Measurements from ENCODE around the gene RAB27B.

The RAB27B gene

DNA sequence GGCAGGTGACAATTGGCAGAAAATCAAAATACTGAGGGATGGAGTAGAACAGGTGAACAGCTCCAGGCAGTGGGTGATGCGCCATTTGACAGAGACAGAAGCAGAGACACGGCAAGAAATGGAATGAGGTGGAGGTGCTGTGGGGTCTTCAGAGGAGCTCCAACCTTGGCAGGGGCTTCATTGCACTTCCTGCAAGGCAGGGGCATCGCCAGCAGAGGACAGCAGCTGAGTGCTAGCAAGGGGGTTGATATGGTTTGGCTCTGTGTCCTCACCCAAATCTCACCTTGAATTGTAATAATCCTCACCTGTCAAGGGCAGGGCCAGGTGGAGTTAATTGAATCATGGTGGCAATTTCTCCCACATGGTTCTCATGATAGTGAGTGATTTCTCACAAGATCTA is 88.2 kb downstream of the RAB27B start:
- DNase-seq: no peak

DNA sequence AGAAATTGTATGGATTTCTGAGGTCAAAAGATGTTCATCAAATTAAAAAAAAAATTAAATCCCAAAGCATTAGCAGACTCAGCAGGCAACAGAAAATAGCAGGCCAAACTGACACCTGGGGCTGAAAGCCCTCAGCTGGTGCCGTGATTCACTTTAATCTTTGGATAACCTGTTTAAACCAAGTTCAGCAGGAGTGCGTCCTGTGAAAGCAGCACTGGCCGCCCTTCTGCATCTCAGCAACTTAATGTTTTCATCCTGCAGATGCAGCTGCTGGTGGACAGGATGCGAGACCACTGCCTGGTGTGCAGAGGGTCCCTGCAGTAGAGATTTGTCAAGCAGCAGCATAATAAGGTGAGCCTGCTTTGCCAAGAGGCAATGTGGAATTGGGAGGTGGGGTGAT is 89.8 kb downstream of the RAB27B start:
- DNase-seq: no peak

- no peak for DNase-seq
Measured at GRCh38 chr18:54919412-54919811, 91.1 kb downstream of the RAB27B start.

GRCh38 chr18:54923339-54923956 is 95.2 kb downstream of the RAB27B start:
- no peak for DNase-seq

DNA sequence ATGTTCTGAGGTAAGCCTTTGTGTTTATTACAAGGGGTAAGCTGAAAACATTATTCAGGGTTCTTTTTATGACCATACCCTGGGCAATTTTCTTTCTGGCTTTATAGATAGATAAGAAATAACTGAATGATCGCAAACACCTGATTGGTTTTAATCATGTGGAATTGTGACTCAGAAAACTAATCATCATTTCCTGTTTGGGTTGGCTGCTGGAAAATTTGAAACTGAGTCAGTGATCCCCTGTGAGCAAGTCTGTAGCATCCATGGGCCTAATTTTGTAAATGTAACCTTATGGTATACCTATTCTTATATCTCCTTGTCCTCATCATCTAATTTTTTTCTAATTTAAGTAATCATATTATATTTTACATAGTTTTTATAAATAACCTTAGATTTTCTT is 96.7 kb downstream of the RAB27B start:
- DNase-seq: no peak

- no peak for DNase-seq
Measured at GRCh38 chr18:54926593-54927325, 98.5 kb downstream of the RAB27B start.

DNA sequence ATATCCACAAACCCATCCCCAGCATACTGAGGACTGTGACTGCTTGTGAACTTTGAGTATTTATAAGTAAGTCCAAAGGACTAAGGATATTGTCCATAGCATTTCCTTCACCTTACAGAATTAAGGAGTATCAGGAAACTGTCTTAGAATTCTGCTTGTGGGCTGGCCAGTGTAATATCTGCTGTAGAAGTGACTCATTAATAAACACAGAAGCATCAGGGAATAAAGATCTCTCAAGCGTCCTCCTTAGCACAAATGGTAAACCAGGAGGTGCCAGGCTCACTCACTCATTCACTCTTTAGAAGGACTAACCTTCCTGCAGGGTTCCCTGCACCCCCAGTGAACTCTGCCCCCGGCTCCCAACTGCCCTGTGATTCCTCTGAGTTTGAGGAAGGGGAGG is 100.0 kb downstream of the RAB27B start:
- DNase-seq: no peak

DNA sequence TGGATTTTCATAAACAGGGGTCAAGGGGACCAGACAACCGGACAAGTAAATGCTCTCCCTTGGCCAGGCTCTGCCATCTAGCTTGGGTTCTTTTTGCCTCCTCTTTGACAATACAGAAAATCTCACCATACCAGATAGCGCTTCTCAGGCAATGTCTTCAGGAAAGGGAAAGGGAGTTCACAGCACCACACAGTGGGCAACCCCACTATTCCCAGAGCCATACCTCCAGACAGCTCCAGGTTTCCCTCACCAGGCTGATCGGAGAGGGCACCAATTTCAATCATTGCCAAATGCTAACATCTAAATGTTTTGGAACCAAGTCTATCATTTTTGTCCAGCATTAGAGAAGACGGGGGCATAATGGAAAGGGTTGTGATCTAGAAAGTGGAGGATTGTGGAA is 102.9 kb downstream of the RAB27B start:
- no peak for DNase-seq

DNA sequence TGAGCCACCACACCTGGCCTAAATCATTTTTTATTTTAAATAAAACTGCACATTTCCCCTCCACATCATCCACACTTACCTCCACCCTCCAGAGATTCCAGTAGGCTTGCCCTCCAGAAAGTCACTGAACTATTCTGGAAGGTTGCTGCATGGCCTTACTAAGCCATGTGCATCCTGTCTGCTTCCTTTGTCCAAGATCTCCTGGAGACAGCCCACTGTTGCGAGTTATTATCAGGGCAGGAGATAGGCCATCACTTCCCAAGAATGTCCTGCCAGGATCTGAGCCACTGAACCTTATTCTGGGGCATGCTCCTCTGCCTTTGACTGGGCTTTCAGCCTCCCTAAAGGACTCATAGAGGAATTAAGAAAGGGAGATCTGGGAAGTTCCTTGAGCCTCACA is 104.2 kb downstream of the RAB27B start:
- no peak for DNase-seq

- DNase-seq: no peak
Measured at GRCh38 chr18:54938506-54938905, 110.2 kb downstream of the RAB27B start.

GRCh38 chr18:54939361-54939917 is 111.2 kb downstream of the RAB27B start:
- DNase-seq: no peak

GRCh38 chr18:54942144-54942543 is 113.9 kb downstream of the RAB27B start:
- no peak for DNase-seq

DNA sequence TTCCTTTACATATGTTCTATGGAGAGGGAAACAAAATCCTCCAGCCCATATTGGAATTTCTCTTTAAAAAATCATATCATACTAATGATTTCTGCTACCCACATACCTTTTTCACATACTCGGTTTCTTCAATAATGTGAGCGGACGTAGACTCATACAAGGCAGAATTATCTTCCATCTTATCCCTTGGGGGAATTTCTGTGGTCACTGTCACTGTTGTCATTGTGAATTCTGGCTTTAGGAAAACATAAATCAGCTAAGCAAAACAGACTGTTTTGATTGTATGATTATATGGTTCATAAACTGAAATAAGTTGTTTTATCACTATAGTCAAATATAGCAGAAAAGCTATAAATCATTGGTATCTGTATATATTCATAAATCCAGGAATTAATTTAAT is 114.3 kb downstream of the RAB27B start:
- no peak for DNase-seq
